ENCODE measurements around the gene ZMYND19. TPM values are rescaled to one million over a fixed set of nuclear protein-coding genes. Genes with fewer than 3 reads are reported as not detected.

The ZMYND19 gene
- total and polyA plus RNA-seq, 7 donors = 11.7 to 27.2 (median 15.2) TPM

GRCh38 chr9:137564817-137565411, 25.4 kb downstream of the ZMYND19 start:
- DNase-seq (no peak), ATAC-seq (no peak)
- no peaks in the 10 kb centered on the region for H3K4me1 ChIP-seq
- H3K27ac ChIP-seq = no peak overlapping the region
- intact Hi-C loops (cut with DNase I) = no loop called here
- TF ChIP-seq CTCF (IDR thresholded peaks at IDR 0.05) = no peak
- H3K36me3 ChIP-seq (ENCODE audit: insufficient read depth in 1 of 2, low read depth in 1 of 2) = peaks cover 2 to 45% of the 10 kb centered on the region in 2 donors
- no peaks in the 10 kb centered on the region for H3K27me3 ChIP-seq (ENCODE audit: insufficient read depth in 3 of 3, low read length in 2 of 3)
- H3K9me3 ChIP-seq = no peaks in the 10 kb centered on the region
- no peak overlapping the region for H3K4me3 ChIP-seq
- WGBS, 3 donors = 82 to 88% (median 86%) methylated on average over 17 to 18 of the region's 18 CpGs

GRCh38 chr9:137564134-137564533, 26.2 kb downstream of the ZMYND19 start:
- Histone ChIP-seq H3K27ac (no peak overlapping the region), H3K9me3 (no peaks in the 10 kb centered on the region), H3K4me1 (no peaks in the 10 kb centered on the region), H3K27me3 (ENCODE audit: insufficient read depth in 3 of 3, low read length in 2 of 3) (no peaks in the 10 kb centered on the region), H3K4me3 (no peak overlapping the region), H3K36me3 (ENCODE audit: insufficient read depth in 1 of 2, low read depth in 1 of 2) (peaks cover 3 to 49% of the 10 kb centered on the region in 2 donors)
- ATAC-seq (peak in 1 of 4 donors; percentile 21), DNase-seq (no peak)
- TF ChIP-seq CTCF (IDR thresholded peaks at IDR 0.05) = no peak
- intact Hi-C loops (cut with DNase I) = no loop called here
- 79 to 85% (median 79%) methylated on average over 6 to 10 of the region's 10 CpGs for WGBS, 3 donors

- TF ChIP-seq CTCF (IDR thresholded peaks at IDR 0.05) = no peak
- ATAC-seq (no peak), DNase-seq (no peak)
- Histone ChIP-seq H3K27ac (no peak overlapping the region), H3K27me3 (ENCODE audit: insufficient read depth in 3 of 3, low read length in 2 of 3) (no peaks in the 10 kb centered on the region), H3K36me3 (ENCODE audit: insufficient read depth in 1 of 2, low read depth in 1 of 2) (peaks cover 5 to 77% of the 10 kb centered on the region in 2 donors), H3K4me3 (no peak overlapping the region), H3K4me1 (peaks cover under 1% of the 10 kb centered on the region), H3K9me3 (no peaks in the 10 kb centered on the region)
- WGBS, 3 donors = 94 to 96% (median 95%) methylated on average over 4 of the region's 4 CpGs
- intact Hi-C loops (cut with DNase I) = no loop called here
These were observed 32.2 kb downstream of the ZMYND19 start for GRCh38 chr9:137558127-137558526.

GRCh38 chr9:137556069-137556838, 34.1 kb downstream of the ZMYND19 start:
- 69 to 78% (median 72%) methylated on average over 24 of the region's 24 CpGs for WGBS, 3 donors
- H3K4me3 ChIP-seq = no peak overlapping the region
- intact Hi-C loops (cut with DNase I) = no loop called here
- H3K27me3 ChIP-seq (ENCODE audit: insufficient read depth in 3 of 3, low read length in 2 of 3) = no peaks in the 10 kb centered on the region
- no peak overlapping the region for H3K27ac ChIP-seq
- no peak for ATAC-seq
- H3K4me1 ChIP-seq = peaks cover 9% of the 10 kb centered on the region
- peaks cover 5 to 65% of the 10 kb centered on the region in 2 donors for H3K36me3 ChIP-seq (ENCODE audit: insufficient read depth in 1 of 2, low read depth in 1 of 2)
- no peaks in the 10 kb centered on the region for H3K9me3 ChIP-seq
- TF ChIP-seq CTCF (IDR thresholded peaks at IDR 0.05) = no peak
- DNase-seq = no peak
